ENCODE measurements around the gene SPSB1.

Gene SPSB1

GRCh38 chr1:9302745-9303524 is 10.2 kb downstream of the SPSB1 start:
- DNase-seq, result no peak

- no peak for DNase-seq
These were observed 11.2 kb downstream of the SPSB1 start for GRCh38 chr1:9303916-9304315.

DNA sequence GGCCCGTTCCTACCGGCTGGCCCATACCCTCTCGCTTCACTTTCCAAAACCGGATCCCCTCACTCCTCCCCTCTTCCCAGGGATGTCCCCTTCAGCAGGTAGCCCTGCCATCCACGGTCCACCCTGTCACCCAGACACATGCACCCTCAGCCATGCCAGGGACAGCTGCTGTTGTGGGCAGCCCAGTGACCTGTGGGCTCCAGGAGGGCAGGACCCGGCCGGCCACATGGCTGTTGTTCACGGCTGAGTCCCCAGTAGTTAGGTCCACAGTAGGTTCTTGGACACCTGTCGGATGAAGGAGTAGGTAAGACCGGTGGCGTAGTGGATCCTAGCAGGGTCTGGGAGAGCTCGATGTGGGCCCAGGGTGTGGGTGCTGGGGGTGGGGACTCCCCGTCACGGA is 12.5 kb downstream of the SPSB1 start:
- no peak for DNase-seq

DNA sequence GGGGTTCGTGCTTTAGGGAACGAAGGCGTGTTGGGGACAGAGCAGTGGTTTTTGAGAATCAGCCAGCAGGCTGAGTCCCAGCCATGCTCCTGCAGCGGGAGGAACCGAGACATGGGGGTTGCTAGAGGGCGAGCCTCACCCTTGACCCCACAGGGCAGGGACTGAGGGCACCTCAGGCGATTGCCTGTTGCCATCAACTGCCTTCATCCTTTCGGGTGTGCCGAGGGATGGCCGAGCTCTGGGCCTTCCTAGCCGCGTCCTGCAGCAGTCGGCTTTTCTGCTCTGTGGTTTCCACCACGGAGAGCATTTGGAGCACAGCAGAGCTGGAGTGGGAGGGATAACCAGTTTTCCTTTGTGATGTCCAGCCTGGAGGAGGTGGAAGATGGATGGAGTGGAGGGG is 13.3 kb downstream of the SPSB1 start:
- no peak for DNase-seq

DNA sequence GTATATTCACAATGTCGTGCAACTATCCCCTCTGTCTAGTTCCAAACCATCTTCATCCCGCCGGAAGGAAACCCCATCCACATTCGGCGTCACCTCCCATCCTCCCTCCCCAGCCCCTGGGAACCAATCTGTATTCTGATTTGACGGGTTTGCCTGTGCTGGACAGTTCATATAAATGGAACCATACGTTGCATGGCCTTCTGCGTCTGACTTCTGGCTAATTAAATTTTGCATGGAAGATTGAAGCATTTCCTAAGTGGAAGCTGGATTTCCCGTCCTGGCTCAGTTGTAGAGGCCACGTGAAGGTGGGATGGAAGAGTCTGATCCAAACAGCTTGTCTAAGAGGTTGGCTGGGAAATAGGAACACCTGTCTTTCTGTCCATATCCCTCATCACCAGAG is 14.6 kb downstream of the SPSB1 start:
- DNase-seq, result no peak

- DNase-seq, result no peak
These were observed 15.6 kb downstream of the SPSB1 start for GRCh38 chr1:9308236-9308785.

DNA sequence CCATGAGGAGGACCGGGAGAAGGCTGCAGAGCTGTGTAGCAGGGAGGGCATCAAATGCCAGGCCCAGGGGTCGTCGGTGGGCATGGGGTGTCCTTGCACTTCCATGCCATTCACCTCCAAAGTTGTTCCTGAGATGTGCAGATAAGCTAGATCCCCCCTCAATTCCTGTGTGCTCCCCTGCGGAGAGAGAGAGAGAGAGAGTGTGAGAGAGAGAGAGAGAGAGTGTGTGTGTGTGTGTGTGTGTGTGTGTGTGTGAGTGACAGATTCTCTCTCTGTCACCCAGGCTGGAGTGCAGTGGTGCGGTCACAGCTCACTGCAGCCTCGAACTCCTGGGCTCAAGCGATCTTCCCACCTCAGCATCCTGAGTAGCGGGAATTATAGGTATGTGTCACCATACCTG is 16.4 kb downstream of the SPSB1 start:
- no peak for DNase-seq

DNA sequence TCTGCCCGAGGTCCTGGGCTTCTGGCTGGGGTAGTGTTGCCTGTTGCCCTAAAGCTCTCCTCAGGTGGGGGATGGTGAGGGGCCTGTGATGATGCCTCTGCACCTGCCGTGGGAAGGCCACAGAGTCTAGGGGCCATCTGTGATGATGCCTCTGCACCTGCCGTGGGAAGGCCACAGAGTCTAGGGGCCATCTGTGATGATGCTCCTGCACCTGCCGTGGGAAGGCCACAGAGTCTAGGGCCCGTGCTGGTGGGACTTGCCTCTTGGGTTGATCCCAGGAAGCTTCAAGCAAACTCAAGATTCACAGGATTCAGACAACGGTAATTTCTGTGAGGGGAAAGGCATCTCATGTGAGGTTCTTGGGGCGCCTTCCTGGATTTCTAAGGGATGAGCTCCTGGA is 17.3 kb downstream of the SPSB1 start:
- DNase-seq, result no peak

DNA sequence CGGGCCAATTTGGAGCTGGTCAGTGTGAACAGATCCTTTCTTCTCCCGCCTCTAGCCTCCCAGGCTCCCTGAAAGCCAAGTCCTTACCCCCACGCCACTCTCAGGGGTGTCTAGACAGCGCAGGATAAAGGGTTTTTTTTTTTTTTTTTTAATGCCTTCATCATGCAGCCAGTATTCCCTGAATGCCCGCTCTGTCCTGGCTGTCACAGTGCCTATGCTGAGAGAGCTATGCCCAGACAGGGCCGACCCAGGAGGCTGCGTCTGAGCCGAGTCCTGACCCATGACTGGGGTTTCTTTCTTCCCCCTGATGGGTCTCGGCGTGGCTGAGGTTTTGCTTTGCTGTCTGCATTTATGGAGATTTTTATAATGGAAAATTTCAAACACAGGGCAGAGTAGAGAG is 18.3 kb downstream of the SPSB1 start:
- no peak for DNase-seq

DNA sequence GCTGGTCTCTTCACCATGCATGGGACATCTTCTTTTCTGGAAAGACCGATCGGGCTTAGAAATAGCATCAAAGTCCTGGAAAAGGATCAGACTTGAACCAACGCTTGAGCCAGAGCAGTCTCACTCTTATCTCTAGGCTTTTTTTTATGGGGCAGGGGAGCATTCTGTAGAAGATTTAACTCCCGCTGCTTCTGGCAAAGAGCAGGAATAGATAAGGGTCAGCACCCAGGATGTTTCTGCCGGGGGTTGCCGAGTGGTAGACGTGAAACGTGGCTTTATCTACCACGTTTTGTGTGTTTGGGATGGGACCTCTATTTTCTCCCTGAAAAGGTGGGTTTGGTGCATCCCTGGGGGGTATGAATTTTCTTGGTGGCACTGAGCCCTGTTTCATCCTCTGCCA is 18.8 kb downstream of the SPSB1 start:
- DNase-seq, result no peak

- no peak for DNase-seq
These were observed 19.6 kb downstream of the SPSB1 start for GRCh38 chr1:9312168-9312720.

GRCh38 chr1:9313576-9313975 is 20.9 kb downstream of the SPSB1 start:
- DNase-seq, result no peak

DNA sequence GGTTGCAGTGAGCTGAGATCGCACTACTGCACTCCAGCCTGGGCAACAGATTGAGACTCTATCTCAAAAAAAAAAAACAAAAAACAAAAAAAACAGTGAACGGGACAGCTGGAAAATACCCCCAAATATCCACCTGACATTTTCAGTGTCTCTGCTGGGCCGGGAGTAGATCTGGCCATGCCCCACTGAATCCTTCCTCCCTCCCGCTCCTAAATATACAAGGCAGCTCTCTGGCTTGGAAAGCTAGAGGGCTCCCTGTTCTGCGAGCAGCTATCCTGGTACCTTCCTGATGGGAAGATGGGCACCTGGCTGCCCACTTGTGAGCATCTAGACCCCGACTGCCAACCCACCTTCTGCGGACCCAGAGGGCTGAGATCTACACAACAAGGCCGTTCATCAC is 21.4 kb downstream of the SPSB1 start:
- DNase-seq, result no peak

- DNase-seq, result no peak
These were observed 22.2 kb downstream of the SPSB1 start for GRCh38 chr1:9314711-9315379.

DNA sequence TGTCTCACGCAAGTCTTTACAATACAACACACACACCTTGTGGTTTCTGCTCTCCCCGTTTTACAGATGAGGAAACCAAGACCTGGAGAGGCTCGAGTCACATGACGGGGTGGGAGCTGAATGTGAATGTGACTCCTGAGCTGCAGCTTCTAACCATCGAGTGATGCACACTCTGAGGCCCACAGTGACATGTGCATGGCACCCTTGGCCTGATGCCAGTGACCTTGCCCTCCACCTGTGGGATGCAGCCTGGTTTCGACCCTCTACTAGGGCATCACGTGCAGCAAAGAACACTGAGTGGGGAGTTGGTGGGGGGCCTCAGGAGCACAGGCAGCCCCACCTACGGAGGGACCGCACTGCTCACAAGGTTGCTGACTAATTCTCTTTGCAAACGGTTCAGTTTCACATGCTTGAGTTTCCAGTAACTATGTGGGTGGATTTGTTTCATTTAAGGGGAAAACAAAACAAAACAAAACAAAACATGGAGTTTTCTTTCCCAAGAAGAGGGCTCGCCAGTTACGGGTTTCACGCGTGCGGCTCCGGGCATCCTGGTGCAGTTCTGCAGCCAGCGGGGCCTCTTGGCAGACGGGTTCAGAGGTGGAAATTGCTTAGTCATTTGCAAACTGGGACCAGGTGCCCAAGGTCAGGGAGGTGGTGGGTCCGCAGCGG is 22.9 kb downstream of the SPSB1 start:
- no peak for DNase-seq

DNA sequence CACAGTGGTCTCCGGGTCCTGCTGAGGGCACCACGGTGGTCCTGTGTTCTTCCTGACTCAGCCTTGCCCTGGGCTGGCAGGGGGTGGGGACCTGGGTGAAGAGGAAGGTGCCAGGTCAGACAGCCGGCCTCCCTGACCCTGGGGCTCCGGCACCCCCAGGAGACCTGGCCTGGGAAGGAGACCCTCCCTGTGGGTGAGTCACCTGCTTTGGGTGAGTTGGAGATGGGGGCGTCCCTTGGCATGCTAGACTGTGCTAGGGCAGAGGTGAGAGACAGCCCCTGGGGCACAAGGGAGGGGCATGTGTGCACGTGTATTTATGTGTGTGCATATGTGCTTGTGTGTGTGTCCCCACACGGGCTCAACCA is 23.4 kb downstream of the SPSB1 start:
- no peak for DNase-seq

DNA sequence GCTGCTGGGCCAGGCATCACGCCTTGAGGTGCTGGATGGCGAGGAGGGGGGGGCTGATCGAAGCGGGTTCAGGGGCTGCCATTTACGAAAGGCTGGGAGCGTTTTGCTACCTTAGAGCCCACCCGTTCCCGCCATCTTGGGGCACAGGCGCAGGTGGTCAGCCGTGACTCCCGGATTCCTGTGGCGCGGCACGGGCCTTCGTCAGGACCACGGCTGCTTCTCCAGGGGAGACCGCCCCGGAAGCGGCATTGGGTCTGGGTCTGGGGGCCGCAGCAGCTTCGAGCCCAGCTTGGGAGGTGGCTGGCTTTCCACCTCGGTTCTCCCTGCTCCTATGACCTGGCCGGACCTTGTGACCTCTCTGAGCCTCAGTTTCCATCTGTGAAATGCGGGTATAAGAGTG is 23.8 kb downstream of the SPSB1 start:
- no peak for DNase-seq

DNA sequence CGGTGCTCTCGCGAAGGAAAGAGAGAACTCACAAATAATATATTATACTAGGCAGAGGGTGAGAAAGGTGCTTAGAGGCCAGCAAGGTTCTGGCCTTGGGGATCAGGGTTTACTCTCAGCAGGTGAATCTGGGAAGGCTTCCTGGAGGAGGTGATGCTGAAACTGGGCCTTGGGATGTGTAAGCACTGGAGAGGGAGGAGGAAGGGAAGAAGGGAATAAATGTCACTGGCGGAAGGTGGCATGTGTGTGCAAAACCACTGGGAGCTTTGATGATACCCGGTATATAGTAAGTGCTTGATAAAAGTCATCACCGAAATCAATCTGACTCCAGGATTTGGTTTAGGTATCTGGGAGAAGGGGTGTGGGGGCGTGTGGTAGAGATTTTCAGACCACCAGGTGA is 24.4 kb downstream of the SPSB1 start:
- no peak for DNase-seq

GRCh38 chr1:9317591-9318417 is 25.1 kb downstream of the SPSB1 start:
- no peak for DNase-seq

DNA sequence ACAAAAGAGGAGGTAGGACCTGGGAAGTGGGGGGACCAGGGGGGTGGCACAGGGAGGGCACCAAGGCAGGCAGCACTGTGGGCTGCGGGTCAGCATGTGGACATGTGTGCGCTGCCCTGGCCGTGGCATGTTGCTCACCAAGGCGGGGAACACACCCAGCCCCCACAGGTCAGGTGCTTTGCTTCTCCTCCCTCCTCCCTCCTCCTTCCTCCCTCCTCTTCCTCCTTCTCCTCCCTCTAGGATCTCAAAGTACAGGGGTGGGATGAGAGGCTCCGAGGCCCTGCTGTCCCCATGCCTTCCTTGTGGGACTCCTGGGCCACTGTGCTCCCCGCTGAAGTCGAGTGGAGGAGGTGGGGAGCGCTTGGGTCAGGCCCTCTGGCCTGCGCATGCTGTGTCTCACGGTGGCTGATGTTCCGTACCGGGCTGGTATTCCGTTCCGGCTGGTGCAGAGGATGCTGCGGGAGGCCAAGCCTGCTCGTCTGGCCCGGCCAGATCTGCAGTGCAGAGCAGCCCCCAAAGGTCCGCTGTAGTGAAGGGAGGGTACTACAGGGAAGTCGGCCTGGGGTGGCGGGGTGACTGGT is 26.6 kb downstream of the SPSB1 start:
- DNase-seq, result no peak

GRCh38 chr1:9319789-9320519 is 27.3 kb downstream of the SPSB1 start:
- DNase-seq, result peak; percentile 30
